Uterus (tissue), 2 donors: ENCODE measurements around the gene FOSL2.

Experiments used
- CTCF ChIP-seq, 4 experiments: fragments of 200-600 bp in 2 of 4; fragments of 450-650 bp in 2 of 4; sonication (generic) in 2 of 4; IDR thresholded peaks; one replicate each; pipeline ENCODE4 v1.5.1; 2016 to 2019; ENCODE audit warnings: antibody characterized with exemption in 4 of 4, mild to moderate bottlenecking in 2 of 4, moderate library complexity in 1 of 4
- POLR2A ChIP-seq, 2 donors: fragments of 450-650 bp; IDR thresholded peaks; one replicate each; pipeline ENCODE4 v1.6.1; 2016; ENCODE audit warnings: antibody characterized with exemption in 2 of 2, mild to moderate bottlenecking in 1 of 2, moderate library complexity in 1 of 2

- TF ChIP-seq CTCF (IDR thresholded peaks at IDR 0.05) (no peak), POLR2A (IDR thresholded peaks at IDR 0.05) (no peak)
These were observed 5.3 kb upstream of the FOSL2 start for GRCh38 chr2:28387082-28387960.
